Liver (tissue), 9 donors: ENCODE data around the gene LBHD1. TPM values are rescaled to one million over a fixed set of nuclear protein-coding genes. Genes with fewer than 3 reads are reported as not detected.

ENCODE experiments used
- DNase-seq: peaks from one replicate; pipeline ENCODE4 v3.0.0-alpha.2; 2017; ENCODE audit warnings: low spot score
- H3K27ac ChIP-seq, 2 donors: one replicate each; pipeline ENCODE4 v1.7.0; 2013; ENCODE audit warnings: inconsistent platforms in 2 of 2, low read length in 2 of 2, control low read depth in 1 of 2, low read depth in 1 of 2, mild to moderate bottlenecking in 1 of 2
- H3K27me3 ChIP-seq, 4 donors: one replicate each; pipeline versions ENCODE4 v1.6.1 to v1.7.0; 2013; ENCODE audit warnings: low read length in 3 of 4, inconsistent platforms in 1 of 4, mild to moderate bottlenecking in 1 of 4, moderate library complexity in 1 of 4; ENCODE audit not compliant: control insufficient read depth in 4 of 4, insufficient read depth in 4 of 4
- H3K36me3 ChIP-seq, 4 donors: one replicate each; pipeline versions ENCODE4 v1.6.1 to v1.7.0; 2013; ENCODE audit warnings: low read length in 3 of 4, mild to moderate bottlenecking in 3 of 4, low read depth in 1 of 4, moderate library complexity in 1 of 4; ENCODE audit not compliant: control insufficient read depth in 4 of 4, insufficient read depth in 3 of 4
- H3K4me1 ChIP-seq, 4 donors: one replicate each; pipeline versions ENCODE4 v1.6.1 to v1.7.0; 2013; ENCODE audit warnings: low read length in 3 of 4, mild to moderate bottlenecking in 3 of 4, moderate library complexity in 1 of 4; ENCODE audit not compliant: control insufficient read depth in 4 of 4, insufficient read depth in 4 of 4
- H3K4me3 ChIP-seq, 3 donors: one replicate each; pipeline versions ENCODE4 v1.6.1 to v1.7.0; 2013; ENCODE audit warnings: low read length in 3 of 3, control low read depth in 1 of 3, low read depth in 1 of 3, mild to moderate bottlenecking in 1 of 3
- H3K9ac ChIP-seq, 2 donors: one replicate each; pipeline ENCODE4 v1.7.0; 2013; ENCODE audit warnings: low read length in 2 of 2, mild to moderate bottlenecking in 2 of 2, moderate library complexity in 2 of 2, control low read depth in 1 of 2, low read depth in 1 of 2
- H3K9me3 ChIP-seq, 4 donors: one replicate each; pipeline versions ENCODE4 v1.6.1 to v1.7.0; 2013; ENCODE audit warnings: low read length in 3 of 4; ENCODE audit not compliant: control insufficient read depth in 4 of 4
- ATF3 ChIP-seq: IDR thresholded peaks from 2 replicates; pipeline ENCODE4 v1.6.1; 2016; ENCODE audit warnings: antibody characterized with exemption
- EGR1 ChIP-seq, 2 donors: IDR thresholded peaks; 2 replicates each; pipeline ENCODE4 v1.6.1; 2016 to 2018; ENCODE audit warnings: antibody characterized with exemption in 2 of 2, low read depth in 2 of 2
- FOXA1 ChIP-seq: IDR thresholded peaks from 2 replicates; pipeline ENCODE4 v1.6.1; 2016; ENCODE audit warnings: antibody characterized with exemption
- FOXA2 ChIP-seq: IDR thresholded peaks from 2 replicates; pipeline ENCODE4 v1.6.1; 2016; ENCODE audit warnings: antibody characterized with exemption
- GABPA ChIP-seq, 2 donors: IDR thresholded peaks in 1 of 2; conservative IDR thresholded peaks in 1 of 2; 2 replicates each; pipeline ENCODE4 v1.6.1; 2016; ENCODE audit warnings: antibody characterized with exemption in 2 of 2, mild to moderate bottlenecking in 1 of 2, moderate library complexity in 1 of 2
- HNF4A ChIP-seq, 2 donors: conservative IDR thresholded peaks; 2 replicates each; pipeline ENCODE4 v1.6.1; 2016; ENCODE audit warnings: antibody characterized with exemption in 2 of 2, mild to moderate bottlenecking in 2 of 2
- HNF4G ChIP-seq: IDR thresholded peaks from 2 replicates; pipeline ENCODE4 v1.6.1; 2016; ENCODE audit warnings: antibody characterized with exemption
- JUND ChIP-seq, 2 donors: IDR thresholded peaks; 2 replicates each; pipeline ENCODE4 v1.6.1; 2016; ENCODE audit warnings: antibody characterized with exemption in 2 of 2
- NR2F2 ChIP-seq: IDR thresholded peaks from 2 replicates; pipeline ENCODE4 v1.6.1; 2016; ENCODE audit warnings: antibody characterized with exemption
- RAD21 ChIP-seq, 2 donors: IDR thresholded peaks; 2 replicates each; pipeline ENCODE4 v1.6.1; 2016; ENCODE audit warnings: antibody characterized with exemption in 2 of 2, mild to moderate bottlenecking in 2 of 2
- REST ChIP-seq: IDR thresholded peaks from 2 replicates; pipeline ENCODE4 v1.6.1; 2016; ENCODE audit warnings: antibody characterized with exemption, mild to moderate bottlenecking
- RXRA ChIP-seq, 2 donors: IDR thresholded peaks; 2 replicates each; pipeline ENCODE4 v1.6.1; 2017 to 2018; ENCODE audit warnings: antibody characterized with exemption in 2 of 2, mild to moderate bottlenecking in 1 of 2
- SP1 ChIP-seq: IDR thresholded peaks from 2 replicates; pipeline ENCODE4 v1.6.1; 2018; ENCODE audit warnings: antibody characterized with exemption, mild to moderate bottlenecking
- TAF1 ChIP-seq: conservative IDR thresholded peaks from 2 replicates; pipeline ENCODE4 v1.6.1; 2016; ENCODE audit warnings: antibody characterized with exemption, mild to moderate bottlenecking
- YY1 ChIP-seq: IDR thresholded peaks from 2 replicates; pipeline ENCODE4 v1.6.1; 2016; ENCODE audit warnings: antibody characterized with exemption, mild to moderate bottlenecking
- ZBTB33 ChIP-seq: IDR thresholded peaks from 2 replicates; pipeline ENCODE4 v1.6.1; 2016; ENCODE audit warnings: antibody characterized with exemption
- WGBS: extraction: QIAGEN DNeasy Blood & Tissue Kit; methylation state at CpG from one replicate; pipeline ENCODE4 v1.1.7; 2013; 5-methylcytosine and 5-hydroxymethylcytosine counted together
- polyA plus RNA-seq, 2 donors: library from polyadenylated mRNA; stranded (reverse) in 1 of 2; unstranded in 1 of 2; fragments of 200-250 nt in 1 of 2; fragments of >200 nt in 1 of 2; fragmentation: Nextera tagmentation in 1 of 2; extraction: Ambion mirVana in 1 of 2; gene quantifications; one replicate each; pipeline versions ENCODE4 v1.2.1 to v1.2.3, GENCODE V29; 2013 to 2015
- total RNA-seq, 2 donors: library from RNA; depleted of rRNA; stranded (reverse); fragments of >200 nt; gene quantifications; one replicate each; pipeline ENCODE4 v1.2.3, GENCODE V29; 2014
- TF ChIP-seq, protein P1 (sequence below): fragments of 150-350 bp; IDR thresholded peaks from 2 replicates; pipeline ENCODE4 v1.5.1; 2017; ENCODE audit warnings: improper control_type of control experiment, low read depth, low read length; ENCODE audit not compliant: missing input control
- TF ChIP-seq, protein P2 (sequence below): IDR thresholded peaks from 2 replicates; pipeline ENCODE4 v1.6.1; 2016; ENCODE audit warnings: antibody characterized with exemption
- donor health status: healthy.
- donor health status: healthy.
- donor health status: healthy.
- donor health status: healthy.
- donor health status: healthy.

The LBHD1 gene
- total and polyA plus RNA-seq, 4 donors: 1.6 to 4.4 (median 3.4) TPM

DNA sequence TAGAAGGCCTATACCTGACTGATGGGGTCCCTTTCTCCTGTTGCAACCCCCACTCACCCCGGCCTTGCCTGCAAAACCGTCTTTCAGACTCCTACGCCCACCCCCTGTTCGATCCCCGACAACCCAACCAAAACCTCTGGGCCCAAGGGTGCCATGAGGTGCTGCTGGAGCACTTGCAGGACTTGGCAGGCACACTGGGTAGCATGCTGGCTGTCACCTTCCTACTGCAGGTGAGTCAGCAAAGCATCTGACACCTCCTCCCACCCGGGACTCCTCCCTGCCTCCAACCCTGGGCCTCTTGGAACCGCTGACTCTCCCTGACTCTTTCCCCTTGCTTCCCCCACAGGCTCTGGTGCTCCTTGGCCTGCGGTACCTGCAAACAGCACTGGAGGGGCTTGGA is 57.8 kb downstream of the LBHD1 start:
- peaks cover 7 to 29% (median 17%) of the 10 kb centered on the region in 4 donors for H3K4me1 ChIP-seq
- TF ChIP-seq HNF4A (conservative IDR thresholded peaks at IDR 0.05) (no peak), REST (no peak), HNF4G (no peak), GABPA (IDR thresholded peaks at IDR 0.05 in 1 of 2, conservative IDR thresholded peaks at IDR 0.05 in 1 of 2) (no peak), FOXA2 (no peak), RAD21 (IDR thresholded peaks at IDR 0.05) (no peak), YY1 (no peak), TAF1 (no peak), RXRA (IDR thresholded peaks at IDR 0.05) (no peak)
- TF ChIP-seq, protein P1, sequence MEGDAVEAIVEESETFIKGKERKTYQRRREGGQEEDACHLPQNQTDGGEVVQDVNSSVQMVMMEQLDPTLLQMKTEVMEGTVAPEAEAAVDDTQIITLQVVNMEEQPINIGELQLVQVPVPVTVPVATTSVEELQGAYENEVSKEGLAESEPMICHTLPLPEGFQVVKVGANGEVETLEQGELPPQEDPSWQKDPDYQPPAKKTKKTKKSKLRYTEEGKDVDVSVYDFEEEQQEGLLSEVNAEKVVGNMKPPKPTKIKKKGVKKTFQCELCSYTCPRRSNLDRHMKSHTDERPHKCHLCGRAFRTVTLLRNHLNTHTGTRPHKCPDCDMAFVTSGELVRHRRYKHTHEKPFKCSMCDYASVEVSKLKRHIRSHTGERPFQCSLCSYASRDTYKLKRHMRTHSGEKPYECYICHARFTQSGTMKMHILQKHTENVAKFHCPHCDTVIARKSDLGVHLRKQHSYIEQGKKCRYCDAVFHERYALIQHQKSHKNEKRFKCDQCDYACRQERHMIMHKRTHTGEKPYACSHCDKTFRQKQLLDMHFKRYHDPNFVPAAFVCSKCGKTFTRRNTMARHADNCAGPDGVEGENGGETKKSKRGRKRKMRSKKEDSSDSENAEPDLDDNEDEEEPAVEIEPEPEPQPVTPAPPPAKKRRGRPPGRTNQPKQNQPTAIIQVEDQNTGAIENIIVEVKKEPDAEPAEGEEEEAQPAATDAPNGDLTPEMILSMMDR: no peak
- WGBS: 89% methylated on average over 8 of the region's 8 CpGs
- H3K27ac ChIP-seq: peak overlapping the region; percentile 76 to 88
- no peaks in the 10 kb centered on the region for H3K27me3 ChIP-seq
- H3K36me3 ChIP-seq: peaks cover 0 to 17% (median 2%) of the 10 kb centered on the region in 4 donors
- no peaks in the 10 kb centered on the region for H3K9me3 ChIP-seq
- H3K4me3 ChIP-seq: no peak overlapping the region
- no peak overlapping the region for H3K9ac ChIP-seq
- no peak for DNase-seq

GRCh38 chr11:62613291-62613778 is 58.7 kb downstream of the LBHD1 start:
- peaks cover 7 to 30% (median 18%) of the 10 kb centered on the region in 4 donors for H3K4me1 ChIP-seq
- H3K27ac ChIP-seq: peak overlapping the region; percentile 73 to 88
- no peak for TF ChIP-seq ZBTB33
- TF ChIP-seq RAD21 (IDR thresholded peaks at IDR 0.05): no peak
- no peak for TF ChIP-seq HNF4A (conservative IDR thresholded peaks at IDR 0.05)
- TF ChIP-seq FOXA1: no peak
- TF ChIP-seq YY1: no peak
- TF ChIP-seq RXRA (IDR thresholded peaks at IDR 0.05): no peak
- no peak for TF ChIP-seq JUND (IDR thresholded peaks at IDR 0.05)
- no peak for TF ChIP-seq NR2F2
- no peak for TF ChIP-seq GABPA (IDR thresholded peaks at IDR 0.05 in 1 of 2, conservative IDR thresholded peaks at IDR 0.05 in 1 of 2)
- no peak for TF ChIP-seq HNF4G
- TF ChIP-seq REST: no peak
- TF ChIP-seq, protein P1: no peak
- TF ChIP-seq, protein P2, sequence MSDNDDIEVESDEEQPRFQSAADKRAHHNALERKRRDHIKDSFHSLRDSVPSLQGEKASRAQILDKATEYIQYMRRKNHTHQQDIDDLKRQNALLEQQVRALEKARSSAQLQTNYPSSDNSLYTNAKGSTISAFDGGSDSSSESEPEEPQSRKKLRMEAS: no peak
- TF ChIP-seq TAF1: no peak
- TF ChIP-seq ATF3: no peak
- TF ChIP-seq EGR1 (IDR thresholded peaks at IDR 0.05; ENCODE audit: low read depth in 2 of 2): no peak
- TF ChIP-seq SP1: no peak
- TF ChIP-seq FOXA2: no peak
- no peaks in the 10 kb centered on the region for H3K9me3 ChIP-seq
- H3K4me3 ChIP-seq: no peak overlapping the region
- no peaks in the 10 kb centered on the region for H3K27me3 ChIP-seq
- 54% methylated on average over 15 of the region's 15 CpGs for WGBS
- H3K36me3 ChIP-seq: peaks cover 0 to 21% (median 2%) of the 10 kb centered on the region in 4 donors
- no peak for DNase-seq
- no peak overlapping the region for H3K9ac ChIP-seq
